Lower leg skin (tissue), 3 donors: ENCODE data around the gene ATP2B2.

ENCODE experiments used
- POLR2A ChIP-seq, 2 donors: fragments of 450-650 bp; IDR thresholded peaks; one replicate each; pipeline ENCODE4 v1.6.1; 2016 to 2017; ENCODE audit warnings: antibody characterized with exemption in 2 of 2, mild to moderate bottlenecking in 1 of 2, moderate library complexity in 1 of 2
- TF ChIP-seq, protein P1 (sequence below), 3 donors: fragments of 450-650 bp; IDR thresholded peaks; one replicate each; pipeline ENCODE4 v1.5.1; 2016; ENCODE audit warnings: antibody characterized with exemption in 3 of 3, mild to moderate bottlenecking in 3 of 3, moderate library complexity in 2 of 3

DNA sequence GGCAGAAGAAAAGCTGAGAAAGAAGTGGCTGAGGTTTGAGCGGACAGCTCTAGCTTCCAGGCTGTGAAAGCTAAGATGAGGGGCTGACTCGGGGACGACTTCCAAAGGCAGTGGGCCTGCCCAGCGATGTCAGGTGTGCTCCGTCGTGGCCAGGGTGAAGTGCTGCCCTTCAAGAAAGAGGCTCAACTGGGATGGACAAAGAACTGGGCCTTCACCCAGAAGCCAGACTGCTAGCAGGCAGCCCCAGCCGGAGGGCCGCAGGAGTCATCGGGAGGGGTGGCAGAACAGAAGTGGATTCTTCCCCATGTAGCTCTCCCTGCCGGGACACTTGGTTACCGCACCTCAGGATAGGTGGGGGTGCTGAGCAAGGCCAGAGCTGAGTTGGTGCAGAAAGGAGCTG is 171.3 kb downstream of the ATP2B2 start:
- TF ChIP-seq, protein P1, sequence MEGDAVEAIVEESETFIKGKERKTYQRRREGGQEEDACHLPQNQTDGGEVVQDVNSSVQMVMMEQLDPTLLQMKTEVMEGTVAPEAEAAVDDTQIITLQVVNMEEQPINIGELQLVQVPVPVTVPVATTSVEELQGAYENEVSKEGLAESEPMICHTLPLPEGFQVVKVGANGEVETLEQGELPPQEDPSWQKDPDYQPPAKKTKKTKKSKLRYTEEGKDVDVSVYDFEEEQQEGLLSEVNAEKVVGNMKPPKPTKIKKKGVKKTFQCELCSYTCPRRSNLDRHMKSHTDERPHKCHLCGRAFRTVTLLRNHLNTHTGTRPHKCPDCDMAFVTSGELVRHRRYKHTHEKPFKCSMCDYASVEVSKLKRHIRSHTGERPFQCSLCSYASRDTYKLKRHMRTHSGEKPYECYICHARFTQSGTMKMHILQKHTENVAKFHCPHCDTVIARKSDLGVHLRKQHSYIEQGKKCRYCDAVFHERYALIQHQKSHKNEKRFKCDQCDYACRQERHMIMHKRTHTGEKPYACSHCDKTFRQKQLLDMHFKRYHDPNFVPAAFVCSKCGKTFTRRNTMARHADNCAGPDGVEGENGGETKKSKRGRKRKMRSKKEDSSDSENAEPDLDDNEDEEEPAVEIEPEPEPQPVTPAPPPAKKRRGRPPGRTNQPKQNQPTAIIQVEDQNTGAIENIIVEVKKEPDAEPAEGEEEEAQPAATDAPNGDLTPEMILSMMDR (IDR thresholded peaks at IDR 0.05): no peak
- no peak for TF ChIP-seq POLR2A (IDR thresholded peaks at IDR 0.05)
